ENCODE data around the gene DNER.

DNA sequence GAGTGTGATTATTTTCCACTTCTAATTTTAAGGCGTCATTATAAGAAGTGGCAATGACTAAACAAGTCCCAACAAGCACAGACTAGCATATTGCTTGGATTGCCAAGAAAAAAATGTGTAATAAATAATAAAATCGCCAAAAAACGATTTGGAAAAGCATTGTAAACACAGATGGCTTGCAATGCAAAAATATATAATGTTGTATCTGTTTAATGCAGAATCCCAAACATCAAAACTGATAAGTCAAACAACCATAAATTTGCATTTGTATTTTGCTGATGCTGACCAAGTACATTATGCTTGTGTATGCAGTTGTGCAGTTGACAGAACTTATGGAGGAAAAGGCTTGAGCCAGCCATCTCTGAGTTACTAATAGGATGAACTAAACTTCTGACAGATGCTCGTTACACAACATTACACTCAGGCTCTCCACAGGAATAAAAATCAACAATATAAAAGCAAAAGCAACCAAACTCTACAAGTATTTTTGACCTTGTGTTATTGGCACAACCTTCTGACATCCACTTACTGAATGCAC, 68.1 kb downstream of the DNER start:
- TF ChIP-seq, protein P1, sequence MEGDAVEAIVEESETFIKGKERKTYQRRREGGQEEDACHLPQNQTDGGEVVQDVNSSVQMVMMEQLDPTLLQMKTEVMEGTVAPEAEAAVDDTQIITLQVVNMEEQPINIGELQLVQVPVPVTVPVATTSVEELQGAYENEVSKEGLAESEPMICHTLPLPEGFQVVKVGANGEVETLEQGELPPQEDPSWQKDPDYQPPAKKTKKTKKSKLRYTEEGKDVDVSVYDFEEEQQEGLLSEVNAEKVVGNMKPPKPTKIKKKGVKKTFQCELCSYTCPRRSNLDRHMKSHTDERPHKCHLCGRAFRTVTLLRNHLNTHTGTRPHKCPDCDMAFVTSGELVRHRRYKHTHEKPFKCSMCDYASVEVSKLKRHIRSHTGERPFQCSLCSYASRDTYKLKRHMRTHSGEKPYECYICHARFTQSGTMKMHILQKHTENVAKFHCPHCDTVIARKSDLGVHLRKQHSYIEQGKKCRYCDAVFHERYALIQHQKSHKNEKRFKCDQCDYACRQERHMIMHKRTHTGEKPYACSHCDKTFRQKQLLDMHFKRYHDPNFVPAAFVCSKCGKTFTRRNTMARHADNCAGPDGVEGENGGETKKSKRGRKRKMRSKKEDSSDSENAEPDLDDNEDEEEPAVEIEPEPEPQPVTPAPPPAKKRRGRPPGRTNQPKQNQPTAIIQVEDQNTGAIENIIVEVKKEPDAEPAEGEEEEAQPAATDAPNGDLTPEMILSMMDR (IDR thresholded peaks at IDR 0.05), result no peak
- TF ChIP-seq POLR2A (IDR thresholded peaks at IDR 0.05) (no peak), POLR2AphosphoS5 (IDR thresholded peaks at IDR 0.05) (no peak)
